Activated CD4-positive, CD25-positive, alpha-beta regulatory T cell treated with anti-CD3 and anti-CD28 coated beads, Interleukin-2, amount 50 U/mL, for 16 hours (primary cell): ENCODE data around the gene MFAP3.

Experiments used
- DNase-seq: peaks from one replicate; pipeline ENCODE4 v3.0.0-alpha.2; 2020; ENCODE audit warnings: low read depth, low spot score

The MFAP3 gene

GRCh38 chr5:154092356-154093141 is 53.8 kb downstream of the MFAP3 start:
- no peak for DNase-seq

DNA sequence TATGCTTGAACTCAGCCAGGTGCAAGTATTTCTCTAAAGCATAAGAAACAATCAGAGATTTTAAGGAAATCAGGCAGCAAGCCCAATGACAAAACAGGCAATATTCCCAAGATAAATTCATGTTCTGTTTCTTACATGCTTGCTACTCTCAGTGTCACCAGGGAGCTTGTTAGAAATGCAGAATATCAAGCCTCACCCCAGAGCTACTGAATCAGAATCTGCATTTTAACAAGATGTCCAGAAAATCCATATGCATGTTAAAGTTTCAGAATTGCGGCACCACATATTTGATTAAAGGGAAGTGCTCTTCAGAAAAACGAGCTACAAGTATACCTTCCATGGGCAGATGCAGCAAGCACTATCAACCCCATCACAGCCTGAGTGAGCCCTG is 54.4 kb downstream of the MFAP3 start:
- no peak for DNase-seq

- no peak for DNase-seq
Observed at GRCh38 chr5:154095904-154096303, 57.1 kb downstream of the MFAP3 start.

DNA sequence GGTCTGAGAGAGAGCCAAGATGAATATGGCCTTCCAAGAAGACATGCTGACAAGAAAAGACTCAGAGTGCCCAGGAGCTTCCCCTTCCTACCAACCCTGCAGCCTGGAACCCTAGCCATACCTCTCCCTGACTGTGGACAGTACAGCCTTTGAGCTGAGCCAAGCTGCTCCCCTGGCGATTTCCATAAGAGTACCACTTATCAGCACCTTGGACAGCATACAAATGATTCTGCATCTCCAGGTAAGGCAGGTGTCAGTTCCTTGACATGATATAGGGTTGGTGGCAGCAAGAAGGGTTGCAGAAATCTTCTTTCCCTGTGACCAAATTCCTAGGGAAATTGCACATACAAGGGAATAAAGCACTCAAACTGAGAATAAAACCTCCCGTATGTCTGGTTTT is 58.3 kb downstream of the MFAP3 start:
- DNase-seq = no peak

DNA sequence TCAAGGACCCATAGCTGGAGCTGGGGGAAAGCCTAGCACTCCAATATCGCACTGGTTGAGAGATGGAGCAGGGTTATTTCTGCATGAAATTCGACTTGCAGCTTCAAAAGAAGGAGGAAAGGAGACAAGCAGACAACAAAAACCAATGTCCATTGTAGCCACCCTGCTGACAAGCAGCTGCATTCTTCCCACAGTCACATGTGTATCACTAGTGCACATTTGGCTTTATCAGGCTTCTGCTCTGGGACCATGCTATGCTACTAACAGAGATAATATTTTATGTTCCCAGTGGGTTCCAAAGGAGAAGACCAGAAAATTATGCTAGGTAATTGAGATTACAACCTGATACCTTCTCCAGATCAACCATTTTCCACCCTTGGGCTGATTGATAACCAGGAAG is 59.7 kb downstream of the MFAP3 start:
- DNase-seq = no peak

GRCh38 chr5:154101184-154101583 is 62.4 kb downstream of the MFAP3 start:
- DNase-seq = no peak

GRCh38 chr5:154103233-154103632 is 64.5 kb downstream of the MFAP3 start:
- no peak for DNase-seq
